ENCODE results near the gene ITPK1.
A peak's percentile ranks its signal among the peaks of the same experiment; 100 is the strongest.
"Not testable (repeated sequence)": the region's sequence is repeated elsewhere in the genome, so short reads cannot be mapped to it uniquely, and the experiment has no call there.

ITPK1 gene

DNA sequence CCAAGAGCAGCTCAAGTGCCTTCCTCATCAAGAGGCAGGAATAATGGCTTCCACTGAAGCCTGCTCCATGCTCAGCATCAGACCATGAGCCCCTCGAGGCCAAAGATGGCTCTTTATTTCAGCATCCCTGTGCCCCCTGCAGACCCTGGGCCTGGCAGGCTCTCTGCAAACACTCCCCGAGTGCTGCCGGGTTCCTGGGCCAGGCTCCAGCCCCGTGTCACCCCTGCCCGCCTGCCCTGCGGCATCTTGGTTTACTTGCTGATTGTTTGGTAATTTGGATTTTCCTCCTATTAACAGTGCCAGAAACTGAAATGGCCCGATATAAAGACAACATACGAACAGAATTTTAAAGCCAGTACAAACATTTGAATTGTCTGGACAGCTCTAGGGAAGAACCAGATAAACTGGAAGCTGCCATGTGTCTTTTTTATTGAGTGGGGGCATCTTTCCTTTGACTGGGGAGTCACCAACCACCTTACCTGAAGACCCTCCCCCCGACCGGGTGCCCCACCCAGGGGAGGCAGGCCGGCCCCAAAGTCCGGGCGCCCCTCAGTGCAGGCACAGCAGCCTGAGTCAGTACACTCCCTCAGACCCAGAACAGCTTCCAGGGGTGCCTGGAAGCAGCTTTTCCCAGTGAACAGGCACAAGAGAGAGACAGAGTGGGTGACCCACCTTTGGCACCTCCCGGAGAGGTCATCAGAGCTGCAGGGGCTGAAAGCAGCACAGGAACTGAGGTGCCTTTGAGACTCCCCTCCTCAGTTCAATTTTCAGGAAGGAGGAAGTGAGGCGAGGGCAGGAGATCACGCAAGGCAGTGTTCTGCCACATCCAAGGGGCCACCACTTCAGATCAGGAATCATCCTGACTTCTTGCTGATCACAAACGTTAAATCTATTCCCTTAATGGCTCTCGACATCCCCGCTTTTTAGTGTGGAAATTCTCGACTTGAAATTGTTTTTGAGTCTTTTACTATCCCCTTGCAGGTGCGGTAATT lies 30.6 kb downstream of the ITPK1 start:
- no peak for DNase-seq (ENCODE audit: low read depth in 2 of 2)

DNA sequence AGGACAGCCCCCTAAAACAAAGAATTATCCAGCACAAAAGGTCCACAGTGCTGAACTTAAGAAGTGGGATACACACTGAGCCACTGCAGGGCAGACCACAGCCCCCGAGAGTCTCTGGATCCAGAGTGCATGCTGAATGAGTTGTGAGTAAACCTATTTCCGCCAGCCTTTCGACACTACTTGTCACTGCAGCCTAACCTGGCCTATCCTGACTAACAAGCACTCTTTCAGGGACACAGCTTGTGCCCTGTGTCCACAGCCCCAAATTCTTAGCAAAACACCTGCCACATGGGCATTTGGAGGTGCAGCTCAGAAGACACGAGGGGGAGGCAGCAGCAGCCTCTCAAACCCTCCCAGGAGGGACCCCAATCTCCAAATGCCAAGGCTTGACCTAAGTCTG lies 31.3 kb downstream of the ITPK1 start:
- DNase-seq (ENCODE audit: low read depth in 2 of 2) = no peak

DNA sequence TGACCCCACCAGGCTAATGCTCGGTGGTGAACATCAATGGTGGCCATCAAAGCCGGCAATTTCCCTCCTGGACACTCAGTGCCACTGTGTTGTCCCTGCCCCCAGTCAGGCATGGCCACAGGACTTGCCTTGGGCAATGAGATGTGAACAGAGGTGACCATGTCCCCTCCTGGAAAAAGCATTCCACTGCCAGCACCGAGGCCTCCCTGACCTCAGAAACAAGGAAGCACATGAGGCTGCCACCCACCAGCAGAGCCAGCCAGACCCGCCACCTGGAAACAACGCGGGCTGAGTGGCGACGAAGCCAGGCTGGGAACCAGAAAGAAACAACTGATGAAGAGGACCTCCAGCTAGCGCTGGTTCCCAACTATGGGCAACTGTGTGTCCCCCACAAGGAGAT lies 31.8 kb downstream of the ITPK1 start:
- no peak for DNase-seq (ENCODE audit: low read depth in 2 of 2)

DNA sequence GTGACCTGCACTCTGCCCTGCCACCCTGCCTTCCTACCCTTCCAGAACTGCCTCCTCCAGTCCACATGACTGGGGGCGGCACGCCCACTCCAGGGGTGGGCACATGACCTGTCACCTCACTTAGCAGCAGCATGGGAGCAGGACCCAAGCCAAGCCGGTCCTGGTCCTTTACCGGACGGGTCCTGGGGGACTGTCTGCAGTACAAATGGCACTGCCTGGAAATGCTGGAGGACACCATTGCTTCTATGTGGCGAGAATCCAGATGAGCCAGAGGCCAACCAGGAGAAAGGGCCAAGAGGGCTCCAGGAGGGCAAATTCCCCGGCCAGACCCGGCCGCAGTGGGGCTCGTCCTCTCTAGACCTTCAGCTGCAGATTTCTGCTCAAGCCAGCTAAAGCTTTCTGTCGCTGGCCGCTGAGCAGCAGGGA lies 33.1 kb downstream of the ITPK1 start:
- DNase-seq (ENCODE audit: low read depth in 2 of 2) = no peak

- DNase-seq (ENCODE audit: low read depth in 2 of 2) = peak in 1 of 2 donors; percentile 23
These were observed 33.7 kb downstream of the ITPK1 start for GRCh38 chr14:93081876-93082570.

DNA sequence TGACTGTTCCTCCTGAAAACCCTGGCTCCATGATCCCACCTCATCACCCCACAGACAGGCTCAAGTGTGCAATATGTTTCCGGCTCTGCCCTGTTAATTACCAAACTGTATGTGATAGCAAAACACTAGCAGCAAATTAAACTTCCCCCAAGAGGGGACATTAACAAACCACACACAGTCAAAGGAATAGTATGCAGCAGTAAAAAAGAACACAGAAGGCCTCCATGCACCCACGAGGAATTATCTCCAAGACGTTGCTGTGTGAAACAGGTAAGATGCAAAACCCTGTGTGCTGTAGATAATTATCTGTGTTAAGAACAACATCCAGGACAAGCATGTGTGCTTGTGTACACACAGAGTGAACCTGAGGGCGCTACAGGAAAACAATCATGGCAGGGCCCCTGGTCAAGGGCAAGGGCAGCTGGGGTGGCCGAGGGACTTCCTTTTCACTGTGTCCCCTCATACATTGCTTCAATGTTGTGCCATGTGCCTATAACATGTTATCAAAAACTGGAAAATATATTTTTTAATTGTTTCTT lies 35.8 kb downstream of the ITPK1 start:
- DNase-seq (ENCODE audit: low read depth in 2 of 2) = no peak

DNA sequence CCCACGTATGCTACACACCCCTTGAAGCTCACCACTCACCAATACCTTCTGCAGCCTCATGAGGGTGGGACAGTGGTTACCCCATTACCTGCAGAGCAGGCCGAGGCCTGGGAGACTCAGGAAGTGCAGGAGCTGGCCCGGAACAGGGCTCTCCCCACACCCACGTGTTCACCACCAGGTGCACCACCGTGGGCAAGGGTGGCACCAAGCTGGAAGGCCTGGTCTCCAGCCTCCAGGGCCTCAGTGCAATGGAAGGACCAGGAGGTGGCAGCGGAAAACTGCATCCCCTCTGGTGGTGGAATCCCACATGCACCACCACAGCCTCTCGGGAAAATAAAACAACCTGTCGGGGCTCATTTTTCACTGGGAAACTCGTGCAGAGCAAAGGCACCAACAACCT lies 36.4 kb downstream of the ITPK1 start:
- DNase-seq (ENCODE audit: low read depth in 2 of 2) = no peak

GRCh38 chr14:93078870-93079269 lies 36.9 kb downstream of the ITPK1 start:
- DNase-seq (ENCODE audit: low read depth in 2 of 2) = no peak

DNA sequence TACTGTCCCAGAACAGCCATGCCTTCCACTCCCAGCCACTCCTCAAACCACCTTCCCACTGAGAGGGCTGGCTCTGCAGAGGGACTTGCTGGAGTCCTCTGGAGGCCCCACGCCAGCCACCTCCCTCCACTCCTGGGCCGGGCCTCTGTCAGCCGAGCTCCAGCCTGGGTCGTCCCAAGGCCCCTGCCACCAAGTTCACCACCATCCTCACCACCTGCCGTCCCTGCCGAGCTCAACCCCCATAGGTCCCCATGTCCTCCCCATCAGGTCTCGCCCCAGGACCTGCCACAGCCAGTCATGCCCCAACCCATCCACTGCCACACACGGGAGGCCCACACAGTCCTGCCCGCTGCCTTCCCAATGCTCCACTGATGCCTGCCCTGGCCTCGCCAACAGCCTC lies 39.0 kb downstream of the ITPK1 start:
- DNase-seq (ENCODE audit: low read depth in 2 of 2) = no peak

DNA sequence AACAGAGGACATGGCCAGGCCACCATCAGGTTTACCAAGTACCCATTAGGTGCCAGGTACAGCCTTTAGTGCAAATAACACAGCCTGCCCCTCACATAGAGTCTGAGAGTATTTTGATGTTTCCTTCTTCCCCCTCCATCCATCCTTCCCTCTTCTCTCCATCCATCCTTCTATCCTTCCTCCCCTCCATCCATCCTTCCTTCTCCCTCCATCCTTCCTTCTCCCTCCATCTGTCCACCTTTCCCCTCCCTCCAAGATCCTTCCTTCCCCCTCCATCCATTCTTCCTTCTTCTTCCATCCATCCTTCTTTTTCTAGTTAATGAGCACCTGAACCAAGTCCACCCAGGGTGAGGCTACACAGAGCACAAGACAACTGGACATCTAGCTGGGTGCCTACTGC lies 39.8 kb downstream of the ITPK1 start:
- DNase-seq (ENCODE audit: low read depth in 2 of 2) = no peak

GRCh38 chr14:93073910-93074769 lies 41.6 kb downstream of the ITPK1 start:
- no peak for DNase-seq (ENCODE audit: low read depth in 2 of 2)

DNA sequence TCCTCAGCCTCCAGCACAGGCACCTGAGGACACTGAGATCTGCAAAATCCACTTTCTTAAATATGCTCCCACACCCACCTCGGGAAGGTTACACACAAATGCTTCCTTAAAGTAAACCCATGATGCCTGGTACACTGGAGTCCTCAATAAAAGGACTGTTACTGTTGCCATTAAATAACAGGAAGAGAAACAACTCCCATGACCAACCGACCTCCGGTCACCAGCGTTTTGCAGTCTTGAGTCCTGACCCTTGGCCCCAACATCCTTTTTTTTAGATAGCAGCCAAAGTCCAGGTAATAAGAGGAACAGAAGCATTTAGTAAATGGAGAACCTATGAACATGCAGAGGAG lies 42.4 kb downstream of the ITPK1 start:
- no peak for DNase-seq (ENCODE audit: low read depth in 2 of 2)

DNA sequence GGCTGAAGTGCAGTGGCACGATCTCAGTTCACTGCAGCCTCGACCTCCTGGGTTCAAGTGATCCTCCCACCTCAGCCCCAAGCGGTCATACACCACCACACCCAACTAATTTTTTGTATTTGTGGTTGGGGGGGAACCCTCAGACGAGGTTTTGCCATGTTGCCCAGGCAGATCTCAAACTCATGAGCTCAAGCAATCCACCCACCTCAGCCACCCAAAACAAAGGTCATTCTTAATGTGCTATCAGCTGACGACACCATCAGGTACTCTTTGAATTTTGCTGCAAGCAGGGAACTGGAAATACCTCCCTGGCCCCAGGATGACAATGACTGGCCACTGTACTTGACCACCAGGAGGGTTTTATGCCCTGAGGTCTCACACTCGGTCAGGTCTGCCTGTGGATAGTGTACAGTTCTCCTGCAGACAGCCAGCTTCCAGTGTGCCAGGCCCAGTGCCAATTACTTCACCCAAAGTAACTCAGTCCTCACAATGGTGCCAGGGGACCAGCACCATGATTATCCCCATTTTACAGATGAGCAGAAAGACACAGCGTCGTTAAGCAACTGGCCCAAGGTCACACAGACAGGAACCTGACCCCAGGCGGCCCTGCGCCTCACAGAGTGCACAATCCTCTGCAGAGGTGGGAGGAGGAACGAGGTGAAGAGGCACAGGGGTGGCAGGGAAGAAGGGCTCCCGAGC lies 42.9 kb downstream of the ITPK1 start:
- DNase-seq (ENCODE audit: low read depth in 2 of 2) = no peak

GRCh38 chr14:93068711-93069110 lies 47.0 kb downstream of the ITPK1 start:
- DNase-seq (ENCODE audit: low read depth in 2 of 2) = no peak

DNA sequence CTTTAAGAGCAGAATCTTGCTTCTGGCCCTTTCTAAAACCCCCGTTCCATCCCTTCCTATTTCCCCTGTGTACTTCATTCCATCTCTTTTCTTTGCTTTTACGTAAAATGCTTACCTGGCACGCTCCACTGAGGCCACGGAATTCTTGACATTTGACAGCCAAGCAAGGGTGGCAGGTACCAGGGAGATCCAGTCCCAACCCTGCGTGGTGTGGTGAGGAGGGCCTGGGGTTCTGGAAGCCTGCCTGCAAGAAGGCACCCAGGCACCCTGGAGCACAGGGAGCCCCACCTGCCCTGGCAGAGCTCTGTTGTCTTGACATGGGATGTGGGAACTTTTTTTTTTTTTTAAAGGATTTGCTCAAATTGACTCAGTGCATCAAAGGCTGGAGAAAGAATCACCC lies 48.6 kb downstream of the ITPK1 start:
- no peak for DNase-seq (ENCODE audit: low read depth in 2 of 2)

- no peak for DNase-seq (ENCODE audit: low read depth in 2 of 2)
These were observed 50.4 kb downstream of the ITPK1 start for GRCh38 chr14:93065272-93065730.

GRCh38 chr14:93064411-93065271 lies 51.1 kb downstream of the ITPK1 start:
- DNase-seq (ENCODE audit: low read depth in 2 of 2) = no peak

DNA sequence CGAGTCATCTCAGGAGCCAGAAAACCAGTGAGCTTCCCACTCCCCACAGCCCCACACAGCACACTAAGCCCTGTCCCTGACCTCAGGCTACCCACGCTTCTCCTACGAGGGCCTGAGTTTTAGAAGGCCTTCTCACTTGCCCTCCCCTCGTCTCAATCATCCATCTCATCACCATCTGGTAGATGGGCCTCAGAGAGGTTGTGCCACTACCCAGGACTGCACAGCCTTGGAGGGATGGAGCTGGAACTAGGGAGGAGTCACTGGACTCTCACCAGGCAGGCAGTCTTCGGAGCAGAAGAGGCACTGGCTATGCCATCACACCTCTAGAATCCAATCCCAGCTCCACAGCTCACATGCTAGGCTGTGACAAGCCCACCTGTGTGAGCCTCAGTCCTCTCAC lies 52.3 kb downstream of the ITPK1 start:
- DNase-seq (ENCODE audit: low read depth in 2 of 2) = no peak

GRCh38 chr14:93062890-93063289 lies 52.8 kb downstream of the ITPK1 start:
- no peak for DNase-seq (ENCODE audit: low read depth in 2 of 2)

DNA sequence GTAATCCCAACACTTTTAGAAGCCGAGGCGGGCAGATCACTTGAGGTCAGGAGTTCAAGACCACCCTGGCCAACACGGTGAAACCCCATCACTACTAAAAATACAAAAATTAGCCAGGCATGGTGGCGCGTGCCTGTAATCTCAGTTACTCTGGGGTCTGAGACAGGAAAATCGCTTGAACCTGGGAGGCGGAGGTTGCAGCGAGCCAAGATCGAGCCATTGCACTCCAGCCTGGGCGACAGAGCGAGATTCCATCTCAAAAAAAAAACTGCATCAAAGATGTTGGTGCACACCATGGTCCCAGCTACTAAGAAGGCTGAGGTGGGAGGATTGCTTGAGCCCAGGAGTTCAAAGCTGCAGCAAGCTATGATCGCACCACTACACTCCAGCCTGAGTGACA lies 53.7 kb downstream of the ITPK1 start:
- DNase-seq (ENCODE audit: low read depth in 2 of 2) = not testable (repeated sequence)

Data from stimulated activated CD4-positive, alpha-beta T cell treated with anti-CD3 and anti-CD28 coated beads, Interleukin-15, amount 100 ng/mL, for 48 hours (primary cell).